Cardiac atrium fibroblast (primary cell): Measurements from ENCODE around the gene PIP5K1A. TPM values are rescaled to one million over a fixed set of nuclear protein-coding genes. Genes with fewer than 3 reads are reported as not detected.

Source experiments
- total RNA-seq: library from RNA; depleted of rRNA; stranded (reverse); fragments of >200 nt; gene quantifications from 2 replicates; pipeline ENCODE4 v1.2.3, GENCODE V29; 2015

PIP5K1A gene, protein sequence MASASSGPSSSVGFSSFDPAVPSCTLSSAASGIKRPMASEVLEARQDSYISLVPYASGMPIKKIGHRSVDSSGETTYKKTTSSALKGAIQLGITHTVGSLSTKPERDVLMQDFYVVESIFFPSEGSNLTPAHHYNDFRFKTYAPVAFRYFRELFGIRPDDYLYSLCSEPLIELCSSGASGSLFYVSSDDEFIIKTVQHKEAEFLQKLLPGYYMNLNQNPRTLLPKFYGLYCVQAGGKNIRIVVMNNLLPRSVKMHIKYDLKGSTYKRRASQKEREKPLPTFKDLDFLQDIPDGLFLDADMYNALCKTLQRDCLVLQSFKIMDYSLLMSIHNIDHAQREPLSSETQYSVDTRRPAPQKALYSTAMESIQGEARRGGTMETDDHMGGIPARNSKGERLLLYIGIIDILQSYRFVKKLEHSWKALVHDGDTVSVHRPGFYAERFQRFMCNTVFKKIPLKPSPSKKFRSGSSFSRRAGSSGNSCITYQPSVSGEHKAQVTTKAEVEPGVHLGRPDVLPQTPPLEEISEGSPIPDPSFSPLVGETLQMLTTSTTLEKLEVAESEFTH
- total RNA-seq, result 42.6 and 49.4 TPM in 2 replicates

DNA sequence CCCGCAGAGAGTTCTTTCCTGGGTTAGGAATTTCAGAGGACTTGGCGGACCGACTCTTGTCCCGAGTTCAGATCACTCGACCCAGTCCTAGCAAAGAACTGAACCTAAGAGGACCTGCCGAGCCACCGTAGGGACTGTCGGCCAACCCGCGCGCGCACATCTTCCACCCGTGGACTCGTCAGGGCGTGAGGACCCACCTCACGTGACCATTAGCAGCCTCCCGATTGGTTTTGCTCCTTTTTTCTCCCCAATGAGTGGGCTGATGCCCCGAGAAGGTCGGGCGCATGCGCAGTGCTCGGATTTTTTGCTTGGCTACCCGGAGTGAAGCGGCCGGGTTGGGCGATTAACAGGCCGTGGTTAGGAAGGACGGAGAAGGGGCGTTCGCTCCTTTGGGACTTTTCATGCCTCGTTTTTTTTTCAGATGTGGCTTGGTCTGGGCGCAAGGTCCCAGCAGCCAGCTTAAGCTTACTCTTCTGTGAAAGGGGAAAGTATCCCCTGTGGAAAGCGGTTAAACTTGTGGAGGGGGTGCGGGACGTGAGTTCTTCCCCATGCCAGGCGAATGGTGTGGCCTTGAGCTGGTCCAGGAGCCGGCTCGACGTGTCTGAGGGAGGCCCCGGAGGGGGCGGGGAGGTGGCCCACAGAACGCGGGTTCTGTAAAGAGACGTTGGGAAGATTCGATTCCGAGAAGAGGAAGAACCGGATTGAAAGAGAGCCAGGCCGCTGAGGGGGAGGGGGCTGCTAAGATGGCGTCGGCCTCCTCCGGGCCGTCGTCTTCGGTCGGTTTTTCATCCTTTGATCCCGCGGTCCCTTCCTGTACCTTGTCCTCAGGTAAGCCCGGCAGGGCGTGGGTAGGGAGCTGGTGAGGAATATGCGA is at the start of gene PIP5K1A:
Gene PIP5K1A, plus strand, starts transcription at position 299 of the 874 bp plus-strand sequence. Its CDS starts 445 bp downstream, at position 744.

DNA sequence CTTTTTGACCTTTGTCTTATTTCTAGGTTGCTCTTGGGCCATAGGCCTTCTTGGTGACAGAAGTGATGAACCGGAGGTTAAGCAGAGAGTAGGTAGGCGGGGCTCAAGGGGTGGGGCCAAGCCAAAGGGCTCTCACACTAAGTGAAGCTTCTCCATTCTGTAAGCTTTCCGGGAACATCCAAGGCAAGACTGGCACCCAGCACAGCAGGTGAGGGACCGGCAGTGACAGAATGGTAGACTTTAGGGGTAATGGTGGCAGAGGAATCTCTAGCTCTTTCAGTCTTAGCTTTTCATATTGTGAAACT is 41.9 kb upstream of the PIP5K1A start, which contains the start of gene TNFAIP8L2:
Gene TNFAIP8L2, plus strand, starts transcription at position 135 of the 305 bp plus-strand sequence. CDS start 2,049 bp downstream, outside the sequence.

DNA sequence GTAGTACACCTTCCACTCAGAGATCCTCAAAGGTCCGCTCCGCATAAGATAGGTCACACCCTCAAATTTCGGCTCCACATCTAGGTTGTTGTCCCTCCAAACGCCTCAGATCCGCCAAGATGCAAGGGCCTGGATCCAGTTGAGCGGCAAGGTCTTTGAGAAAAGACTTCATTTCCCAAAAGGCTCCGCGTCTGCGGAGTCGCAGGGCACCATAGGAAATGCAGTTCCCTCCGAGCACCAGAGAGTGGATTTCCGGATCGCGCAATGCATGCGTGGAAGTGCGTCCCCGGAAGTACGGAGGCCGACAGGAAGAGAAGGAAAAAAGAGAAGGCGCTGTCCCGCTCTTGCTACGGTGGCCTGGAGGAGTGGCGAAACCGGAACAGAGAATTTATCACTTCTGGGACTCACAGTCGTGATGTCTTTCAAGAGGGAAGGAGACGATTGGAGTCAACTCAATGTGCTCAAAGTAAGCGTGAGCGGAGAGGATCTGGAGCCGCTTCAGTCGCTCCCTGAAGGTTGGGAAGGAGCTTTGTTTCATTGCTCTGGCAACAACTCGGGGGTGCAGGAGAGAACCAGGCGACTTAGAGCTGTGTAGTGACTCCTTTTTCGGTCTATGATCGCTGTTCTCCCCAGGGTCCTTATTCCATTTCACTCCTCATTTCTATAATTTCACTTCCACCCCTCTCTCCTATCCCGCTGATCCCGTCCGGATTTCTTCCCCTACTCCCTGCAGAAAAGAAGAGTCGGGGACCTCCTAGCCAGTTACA is 32.4 kb upstream of the PIP5K1A start, which contains the start of the genes LYSMD1 and SCNM1:
Gene LYSMD1, minus strand, starts transcription at position 165 of the 767 bp plus-strand sequence. CDS start 644 bp downstream, outside the sequence.
Gene SCNM1, plus strand, starts transcription at position 407 of the 767 bp plus-strand sequence. Its CDS starts 9 bp downstream, at position 416.

DNA sequence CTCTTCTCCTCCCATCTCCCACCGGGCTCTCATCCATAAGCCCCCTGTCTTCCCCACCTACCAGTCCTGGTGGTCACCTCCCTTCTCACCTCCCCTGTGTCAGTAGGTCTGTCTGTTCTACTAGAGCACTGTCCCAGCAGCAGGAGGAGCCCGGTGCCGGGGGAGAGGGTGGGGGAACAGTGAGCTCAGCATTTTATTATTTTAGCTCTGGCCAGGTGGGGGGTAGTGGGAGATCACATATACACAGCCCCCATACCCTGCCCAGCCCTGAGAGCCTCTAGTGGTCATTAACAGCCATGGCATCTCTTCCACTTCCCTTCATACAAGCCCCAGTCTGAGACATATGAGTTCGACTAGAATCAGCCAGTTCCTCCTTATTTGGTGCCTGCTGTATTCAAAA is 22.5 kb upstream of the PIP5K1A start, which contains the start of gene TMOD4:
Gene TMOD4, minus strand, starts transcription at position 119 of the 400 bp plus-strand sequence. CDS start 1,106 bp downstream, outside the sequence.

DNA sequence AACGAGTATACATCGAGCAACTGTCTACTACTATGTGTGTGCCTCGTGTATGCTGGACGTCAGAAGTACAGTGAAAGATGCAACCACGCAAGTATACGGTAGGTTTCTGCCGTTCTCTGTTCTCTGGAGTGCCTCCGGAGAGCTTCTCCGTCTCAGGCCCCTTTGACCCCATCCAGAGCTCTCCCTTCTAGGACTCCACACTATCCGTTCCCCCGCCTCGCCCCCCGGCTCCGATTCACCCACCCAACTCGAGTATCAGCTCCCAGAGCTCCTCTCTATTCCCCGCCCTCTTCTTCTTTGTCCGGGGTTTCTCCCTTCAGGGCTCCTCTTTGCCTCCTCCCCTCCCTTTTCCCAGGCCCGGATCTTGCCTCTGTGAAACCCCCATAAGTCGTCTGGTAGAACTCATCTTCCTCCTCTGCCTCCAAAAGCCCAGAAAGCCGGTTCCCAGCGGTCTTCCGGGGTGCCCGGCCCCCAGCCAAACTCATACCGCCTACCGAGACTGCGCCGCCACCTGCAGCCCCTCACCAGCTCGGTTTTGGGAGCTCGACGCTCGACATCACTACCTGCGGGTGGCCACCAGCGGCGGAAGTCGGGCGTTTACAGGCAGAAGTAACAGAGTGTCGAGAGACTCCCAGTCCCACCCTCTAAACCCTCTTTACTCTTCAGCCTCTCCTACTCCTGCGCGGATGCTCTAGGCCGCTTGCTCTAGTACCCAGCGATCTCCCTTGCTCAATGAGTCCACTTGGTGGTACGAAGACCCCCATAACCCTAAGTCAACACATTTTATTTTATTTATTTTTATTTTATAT is 8.5 kb upstream of the PIP5K1A start, which contains the start of gene VPS72:
Gene VPS72, minus strand, starts transcription at position 561 of the 809 bp plus-strand sequence. Its CDS starts 76 bp downstream, at position 485.

DNA sequence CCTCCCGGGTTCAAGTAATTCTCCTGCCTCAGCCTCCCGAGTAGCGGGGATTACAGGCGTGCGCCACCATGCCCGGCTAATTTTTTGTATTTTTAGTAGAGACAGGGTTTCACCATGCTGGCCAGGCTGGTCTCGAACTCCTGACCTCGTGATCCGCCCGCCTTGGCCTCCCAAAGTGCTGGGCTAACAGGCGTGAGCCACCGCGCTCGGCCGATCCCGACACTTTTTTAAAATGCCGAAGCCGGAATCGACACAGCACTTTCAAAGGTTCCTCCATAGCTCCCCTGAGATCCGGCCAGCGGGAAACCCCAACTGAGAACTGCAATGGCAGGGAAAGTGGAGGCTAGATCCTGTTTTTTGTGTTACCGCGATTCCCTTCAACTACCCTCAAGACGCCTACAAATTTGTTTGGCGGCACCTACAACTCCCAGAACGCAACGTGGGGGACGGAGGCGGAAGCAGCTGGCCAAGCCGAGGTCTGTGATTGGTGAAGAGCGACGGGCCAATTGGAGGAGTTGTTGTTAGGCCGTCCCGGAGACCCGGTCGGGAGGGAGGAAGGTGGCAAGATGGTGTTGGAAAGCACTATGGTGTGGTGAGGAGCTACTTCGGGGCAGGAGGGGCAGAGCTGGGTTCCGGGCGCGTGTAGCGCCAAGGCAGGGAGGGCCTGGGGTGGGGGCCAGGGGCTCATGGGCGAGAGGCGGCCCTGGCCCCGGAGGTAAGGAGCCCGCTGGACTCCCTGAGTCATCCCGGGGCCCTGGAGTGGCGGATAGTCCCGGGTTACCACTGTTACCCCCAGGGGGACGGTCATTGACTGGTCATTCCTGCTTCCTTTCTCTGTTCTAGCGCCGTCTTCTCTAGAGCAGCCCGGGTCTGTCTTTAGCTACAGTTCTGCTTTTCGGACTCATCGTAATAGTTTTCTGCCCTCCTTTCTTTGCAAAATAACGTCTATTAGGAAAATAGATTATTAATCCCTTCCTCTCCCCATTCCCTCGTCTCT is 56.2 kb downstream of the PIP5K1A start, which contains the start of gene PSMD4:
Gene PSMD4, plus strand, starts transcription at position 518 of the 997 bp plus-strand sequence. Its CDS starts 49 bp downstream, at position 567.

DNA sequence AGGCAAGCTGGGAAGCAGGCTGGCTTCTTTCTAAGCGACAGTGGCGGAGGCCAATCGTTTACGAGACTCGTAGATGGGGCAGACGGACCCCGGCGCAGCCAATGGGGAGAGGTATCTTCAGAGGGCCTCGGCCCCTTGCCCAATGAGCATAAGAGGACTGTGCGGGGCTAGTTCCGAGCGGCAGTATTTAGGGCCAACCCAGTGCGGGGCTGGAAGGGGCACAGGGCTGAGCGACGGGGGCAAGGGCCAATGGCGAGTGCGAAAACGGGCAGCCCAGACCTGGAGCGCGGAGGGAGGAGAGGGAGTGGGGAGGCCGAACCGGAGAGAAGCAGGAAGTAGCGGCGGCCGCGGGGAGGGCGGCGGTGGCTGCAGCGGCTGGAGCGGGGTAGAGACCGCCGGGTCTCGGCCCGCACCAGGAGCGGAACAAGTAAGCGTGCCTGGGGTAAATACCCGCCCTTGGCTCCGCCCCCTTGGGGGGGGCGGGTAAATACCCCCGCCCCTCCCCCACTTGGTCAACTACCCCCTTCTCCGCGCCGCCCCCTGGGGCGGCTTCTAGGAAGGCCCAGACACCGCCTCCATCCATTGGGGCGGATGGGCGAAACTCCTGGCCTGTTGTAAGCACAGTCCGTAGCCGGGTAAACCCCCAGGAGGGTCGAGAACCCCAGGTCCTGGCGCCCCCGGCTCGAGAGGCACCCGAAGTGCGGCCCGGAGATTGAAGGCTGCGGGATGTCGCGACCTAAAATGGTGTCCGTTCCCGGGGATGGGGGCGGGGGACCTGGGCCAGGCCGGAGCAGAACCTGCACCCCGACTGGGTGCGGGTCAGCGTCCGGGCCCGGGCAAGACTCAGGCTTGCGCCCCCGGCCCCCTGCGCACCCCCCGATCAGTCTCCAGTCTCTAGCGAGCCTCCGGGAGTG is 83.9 kb downstream of the PIP5K1A start, which contains the start of gene ZNF687:
Gene ZNF687, plus strand, starts transcription at position 331 of the 914 bp plus-strand sequence. CDS start 3,993 bp downstream, outside the sequence.

Other genes starting within 250 kb of the PIP5K1A start
- 121 and 138 TPM in 2 replicates for gene CERS2, start 223.7 kb upstream of the PIP5K1A start, total RNA-seq
- not detected in 2 replicates for gene ANXA9, start 216.3 kb upstream of the PIP5K1A start, total RNA-seq
- gene MINDY1, start 191.7 kb upstream of the PIP5K1A start, total RNA-seq, result 3.8 and 10.7 TPM in 2 replicates
- gene PRUNE1, start 190.1 kb upstream of the PIP5K1A start, total RNA-seq, result 19.0 and 19.9 TPM in 2 replicates
- 0.49 TPM in 1 of 2 replicates, not detected in the other for gene BNIPL, start 162.0 kb upstream of the PIP5K1A start, total RNA-seq
- gene C1orf56, start 150.8 kb upstream of the PIP5K1A start, total RNA-seq, result 0.72 and 1.8 TPM in 2 replicates
- 41.9 and 42.8 TPM in 2 replicates for gene CDC42SE1, start 138.9 kb upstream of the PIP5K1A start, total RNA-seq
- 1.8 and 2.1 TPM in 2 replicates for gene MLLT11, start 138.2 kb upstream of the PIP5K1A start, total RNA-seq
- gene GABPB2, start 127.8 kb upstream of the PIP5K1A start, total RNA-seq, result 11.8 and 14.1 TPM in 2 replicates
- gene SEMA6C, start 51.9 kb upstream of the PIP5K1A start, total RNA-seq, result 2.0 and 3.1 TPM in 2 replicates
- not detected in 2 replicates for gene TNFAIP8L2, start 41.9 kb upstream of the PIP5K1A start, total RNA-seq
- gene LYSMD1, start 32.6 kb upstream of the PIP5K1A start, total RNA-seq, result 7.6 and 8.7 TPM in 2 replicates
- gene SCNM1, start 32.4 kb upstream of the PIP5K1A start, total RNA-seq, result 25.1 and 30.7 TPM in 2 replicates
- gene TMOD4, start 22.6 kb upstream of the PIP5K1A start, total RNA-seq, result not detected in 2 replicates
- 33.4 and 60.7 TPM in 2 replicates for gene VPS72, start 8.4 kb upstream of the PIP5K1A start, total RNA-seq
- 120 and 130 TPM in 2 replicates for gene PSMD4, start 56.2 kb downstream of the PIP5K1A start, total RNA-seq
- 17.5 and 17.7 TPM in 2 replicates for gene ZNF687, start 83.7 kb downstream of the PIP5K1A start, total RNA-seq
- gene PI4KB, start 128.9 kb downstream of the PIP5K1A start, total RNA-seq, result 36.8 and 37.0 TPM in 2 replicates
- 16.8 and 24.1 TPM in 2 replicates for gene RFX5, start 148.7 kb downstream of the PIP5K1A start, total RNA-seq
- gene SELENBP1, start 174.2 kb downstream of the PIP5K1A start, total RNA-seq, result 65.3 and 69.2 TPM in 2 replicates
- gene PSMB4, start 201.0 kb downstream of the PIP5K1A start, total RNA-seq, result 220 and 293 TPM in 2 replicates